Right atrium auricular region (tissue), 2 donors: ENCODE results near the gene SSBP2. TPM values are rescaled to one million over a fixed set of nuclear protein-coding genes. Genes with fewer than 3 reads are reported as not detected.

Experiments used
- DNase-seq: peaks from one replicate; pipeline ENCODE4 v3.0.0-alpha.2; 2019; ENCODE audit warnings: low spot score
- H3K27ac ChIP-seq, 2 donors: fragments of 200-600 bp; sonication (generic); 1 replicate in 1 of 2; 2 replicates in 1 of 2; pipeline ENCODE4 v1.5.1; 2016 to 2019
- H3K27me3 ChIP-seq, 2 donors: fragments of 200-600 bp; sonication (generic); one replicate each; pipeline versions ENCODE4 v1.5.1 to v1.6.0; 2017 to 2019
- H3K36me3 ChIP-seq: fragments of 200-600 bp; sonication (generic); one replicate; pipeline ENCODE4 v1.5.1; 2016
- H3K4me1 ChIP-seq, 2 donors: fragments of 200-600 bp; sonication (generic); one replicate each; pipeline versions ENCODE4 v1.5.1 to v1.6.0; 2017 to 2019
- H3K4me3 ChIP-seq, 2 donors: fragments of 200-600 bp; sonication (generic); 1 replicate in 1 of 2; 2 replicates in 1 of 2; pipeline ENCODE4 v1.5.1; 2017 to 2019; ENCODE audit warnings: mild to moderate bottlenecking in 1 of 2, moderate library complexity in 1 of 2
- H3K9me3 ChIP-seq, 2 donors: fragments of 200-600 bp; sonication (generic); one replicate each; pipeline ENCODE4 v1.5.1; 2019
- CTCF ChIP-seq, 2 donors: fragments of 200-600 bp; sonication (generic); IDR thresholded peaks; one replicate each; pipeline ENCODE4 v1.5.1; 2019; ENCODE audit warnings: antibody characterized with exemption in 2 of 2
- total RNA-seq, 2 donors: library from RNA; depleted of rRNA; stranded (reverse); fragments of >200 nt; gene quantifications; one replicate each; pipeline ENCODE4 v1.1.0, GENCODE V29; 2016

SSBP2 gene
- total RNA-seq, 2 donors from 2014 or later, result 29.3 to 55.1 TPM

- H3K27me3 ChIP-seq, result no peaks in the 10 kb centered on the region
- DNase-seq, result no peak
- no peak overlapping the region for H3K27ac ChIP-seq
- H3K4me1 ChIP-seq, result no peaks in the 10 kb centered on the region
- H3K36me3 ChIP-seq, result no peaks in the 10 kb centered on the region
- TF ChIP-seq CTCF (IDR thresholded peaks at IDR 0.05), result no peak
- H3K4me3 ChIP-seq, result no peak overlapping the region
- no peaks in the 10 kb centered on the region for H3K9me3 ChIP-seq
These were observed 203.9 kb downstream of the SSBP2 start for GRCh38 chr5:81547001-81547400.

- TF ChIP-seq CTCF (IDR thresholded peaks at IDR 0.05), result no peak
- Histone ChIP-seq H3K27ac (no peak overlapping the region), H3K4me3 (no peak overlapping the region), H3K4me1 (no peaks in the 10 kb centered on the region), H3K9me3 (no peaks in the 10 kb centered on the region), H3K36me3 (no peaks in the 10 kb centered on the region), H3K27me3 (no peaks in the 10 kb centered on the region)
- no peak for DNase-seq
These were observed 205.0 kb downstream of the SSBP2 start for GRCh38 chr5:81545911-81546310.

GRCh38 chr5:81544351-81545018 lies 206.4 kb downstream of the SSBP2 start:
- no peak for DNase-seq
- Histone ChIP-seq H3K4me3 (no peak overlapping the region), H3K4me1 (no peaks in the 10 kb centered on the region), H3K27ac (no peak overlapping the region), H3K27me3 (no peaks in the 10 kb centered on the region), H3K36me3 (no peaks in the 10 kb centered on the region), H3K9me3 (no peaks in the 10 kb centered on the region)
- TF ChIP-seq CTCF (IDR thresholded peaks at IDR 0.05), result no peak

- TF ChIP-seq CTCF (IDR thresholded peaks at IDR 0.05), result no peak
- Histone ChIP-seq H3K4me1 (no peaks in the 10 kb centered on the region), H3K27me3 (no peaks in the 10 kb centered on the region), H3K36me3 (no peaks in the 10 kb centered on the region), H3K27ac (no peak overlapping the region), H3K4me3 (no peak overlapping the region), H3K9me3 (no peaks in the 10 kb centered on the region)
- DNase-seq, result no peak
These were observed 208.7 kb downstream of the SSBP2 start for GRCh38 chr5:81542242-81542641.

GRCh38 chr5:81537905-81538547 lies 212.9 kb downstream of the SSBP2 start:
- Histone ChIP-seq H3K9me3 (no peaks in the 10 kb centered on the region), H3K4me3 (no peak overlapping the region), H3K36me3 (no peaks in the 10 kb centered on the region), H3K4me1 (peaks cover 0 to 5% of the 10 kb centered on the region in 2 donors), H3K27ac (no peak overlapping the region), H3K27me3 (no peaks in the 10 kb centered on the region)
- TF ChIP-seq CTCF (IDR thresholded peaks at IDR 0.05), result no peak
- DNase-seq, result no peak
